Measurements from ENCODE around the gene MTHFSD.

The MTHFSD gene

DNA sequence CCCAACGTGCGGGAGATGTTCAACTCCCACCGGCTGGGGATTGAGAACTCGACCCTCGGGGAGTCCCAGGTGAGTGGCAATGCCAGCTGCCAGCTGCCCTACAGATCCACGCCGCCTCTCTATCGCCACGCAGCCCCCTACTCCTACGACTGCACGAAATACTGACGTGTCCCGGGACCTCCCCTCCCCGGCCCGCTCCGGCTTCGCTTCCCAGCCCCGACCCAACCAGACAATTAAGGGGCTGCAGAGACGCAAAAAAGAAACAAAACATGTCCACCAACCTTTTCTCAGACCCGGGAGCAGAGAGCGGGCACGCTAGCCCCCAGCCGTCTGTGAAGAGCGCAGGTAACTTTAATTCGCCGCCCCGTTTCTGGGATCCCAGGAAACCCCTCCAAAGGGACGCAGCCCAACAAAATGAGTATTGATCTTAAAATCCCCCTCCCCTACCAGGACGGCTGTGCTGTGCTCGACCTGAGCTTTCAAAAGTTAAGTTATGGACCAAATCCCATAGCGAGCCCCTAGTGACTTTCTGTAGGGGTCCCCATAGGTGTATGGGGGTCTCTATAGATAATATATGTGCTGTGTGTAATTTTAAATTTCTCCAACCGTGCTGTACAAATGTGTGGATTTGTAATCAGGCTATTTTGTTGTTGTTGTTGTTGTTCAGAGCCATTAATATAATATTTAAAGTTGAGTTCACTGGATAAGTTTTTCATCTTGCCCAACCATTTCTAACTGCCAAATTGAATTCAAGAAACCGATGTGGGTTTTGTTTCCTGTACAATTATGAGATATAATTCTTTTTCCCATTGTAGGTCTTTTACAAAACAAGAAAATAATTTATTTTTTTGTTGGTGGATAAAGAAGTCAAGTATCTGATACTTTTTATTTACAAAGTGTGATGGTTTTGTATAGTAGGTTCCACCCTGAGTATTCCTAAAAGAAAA, 13.9 kb upstream of the MTHFSD start:
- no peak for DNase-seq

DNA sequence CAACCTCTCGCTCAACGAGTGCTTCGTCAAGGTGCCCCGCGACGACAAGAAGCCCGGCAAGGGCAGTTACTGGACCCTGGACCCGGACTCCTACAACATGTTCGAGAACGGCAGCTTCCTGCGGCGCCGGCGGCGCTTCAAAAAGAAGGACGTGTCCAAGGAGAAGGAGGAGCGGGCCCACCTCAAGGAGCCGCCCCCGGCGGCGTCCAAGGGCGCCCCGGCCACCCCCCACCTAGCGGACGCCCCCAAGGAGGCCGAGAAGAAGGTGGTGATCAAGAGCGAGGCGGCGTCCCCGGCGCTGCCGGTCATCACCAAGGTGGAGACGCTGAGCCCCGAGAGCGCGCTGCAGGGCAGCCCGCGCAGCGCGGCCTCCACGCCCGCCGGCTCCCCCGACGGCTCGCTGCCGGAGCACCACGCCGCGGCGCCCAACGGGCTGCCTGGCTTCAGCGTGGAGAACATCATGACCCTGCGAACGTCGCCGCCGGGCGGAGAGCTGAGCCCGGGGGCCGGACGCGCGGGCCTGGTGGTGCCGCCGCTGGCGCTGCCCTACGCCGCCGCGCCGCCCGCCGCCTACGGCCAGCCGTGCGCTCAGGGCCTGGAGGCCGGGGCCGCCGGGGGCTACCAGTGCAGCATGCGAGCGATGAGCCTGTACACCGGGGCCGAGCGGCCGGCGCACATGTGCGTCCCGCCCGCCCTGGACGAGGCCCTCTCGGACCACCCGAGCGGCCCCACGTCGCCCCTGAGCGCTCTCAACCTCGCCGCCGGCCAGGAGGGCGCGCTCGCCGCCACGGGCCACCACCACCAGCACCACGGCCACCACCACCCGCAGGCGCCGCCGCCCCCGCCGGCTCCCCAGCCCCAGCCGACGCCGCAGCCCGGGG, 12.9 kb upstream of the MTHFSD start:
- no peak for DNase-seq

DNA sequence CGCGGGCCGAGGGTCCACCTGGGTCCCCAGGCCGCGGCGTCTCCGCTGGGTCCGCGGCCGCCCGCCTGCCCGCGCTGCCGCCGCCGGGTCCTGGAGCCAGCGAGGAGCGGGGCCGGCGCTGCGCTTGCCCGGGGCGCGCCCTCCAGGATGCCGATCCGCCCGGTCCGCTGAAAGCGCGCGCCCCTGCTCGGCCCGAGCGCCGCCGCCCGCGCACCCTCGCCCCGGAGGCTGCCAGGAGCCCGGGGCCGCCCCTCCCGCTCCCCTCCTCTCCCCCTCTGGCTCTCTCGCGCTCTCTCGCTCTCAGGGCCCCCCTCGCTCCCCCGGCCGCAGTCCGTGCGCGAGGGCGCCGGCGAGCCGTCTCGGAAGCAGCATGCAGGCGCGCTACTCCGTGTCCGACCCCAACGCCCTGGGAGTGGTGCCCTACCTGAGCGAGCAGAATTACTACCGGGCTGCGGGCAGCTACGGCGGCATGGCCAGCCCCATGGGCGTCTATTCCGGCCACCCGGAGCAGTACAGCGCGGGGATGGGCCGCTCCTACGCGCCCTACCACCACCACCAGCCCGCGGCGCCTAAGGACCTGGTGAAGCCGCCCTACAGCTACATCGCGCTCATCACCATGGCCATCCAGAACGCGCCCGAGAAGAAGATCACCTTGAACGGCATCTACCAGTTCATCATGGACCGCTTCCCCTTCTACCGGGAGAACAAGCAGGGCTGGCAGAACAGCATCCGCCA, 12.1 kb upstream of the MTHFSD start:
- DNase-seq = no peak

DNA sequence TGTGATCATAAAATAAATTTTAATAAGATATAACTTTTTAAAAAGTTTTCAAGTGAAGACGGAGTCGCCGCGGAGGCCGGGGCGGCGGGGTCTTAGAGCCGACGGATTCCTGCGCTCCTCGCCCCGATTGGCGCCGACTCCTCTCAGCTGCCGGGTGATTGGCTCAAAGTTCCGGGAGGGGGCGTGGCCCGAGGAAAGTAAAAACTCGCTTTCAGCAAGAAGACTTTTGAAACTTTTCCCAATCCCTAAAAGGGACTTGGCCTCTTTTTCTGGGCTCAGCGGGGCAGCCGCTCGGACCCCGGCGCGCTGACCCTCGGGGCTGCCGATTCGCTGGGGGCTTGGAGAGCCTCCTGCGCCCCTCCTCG, 11.5 kb upstream of the MTHFSD start, which contains the start of gene FOXC2:
FOXC2 (plus strand) TSS at position 229 of the 365 bp plus-strand sequence. CDS start 507 bp downstream, outside the sequence.
- no peak for DNase-seq

DNA sequence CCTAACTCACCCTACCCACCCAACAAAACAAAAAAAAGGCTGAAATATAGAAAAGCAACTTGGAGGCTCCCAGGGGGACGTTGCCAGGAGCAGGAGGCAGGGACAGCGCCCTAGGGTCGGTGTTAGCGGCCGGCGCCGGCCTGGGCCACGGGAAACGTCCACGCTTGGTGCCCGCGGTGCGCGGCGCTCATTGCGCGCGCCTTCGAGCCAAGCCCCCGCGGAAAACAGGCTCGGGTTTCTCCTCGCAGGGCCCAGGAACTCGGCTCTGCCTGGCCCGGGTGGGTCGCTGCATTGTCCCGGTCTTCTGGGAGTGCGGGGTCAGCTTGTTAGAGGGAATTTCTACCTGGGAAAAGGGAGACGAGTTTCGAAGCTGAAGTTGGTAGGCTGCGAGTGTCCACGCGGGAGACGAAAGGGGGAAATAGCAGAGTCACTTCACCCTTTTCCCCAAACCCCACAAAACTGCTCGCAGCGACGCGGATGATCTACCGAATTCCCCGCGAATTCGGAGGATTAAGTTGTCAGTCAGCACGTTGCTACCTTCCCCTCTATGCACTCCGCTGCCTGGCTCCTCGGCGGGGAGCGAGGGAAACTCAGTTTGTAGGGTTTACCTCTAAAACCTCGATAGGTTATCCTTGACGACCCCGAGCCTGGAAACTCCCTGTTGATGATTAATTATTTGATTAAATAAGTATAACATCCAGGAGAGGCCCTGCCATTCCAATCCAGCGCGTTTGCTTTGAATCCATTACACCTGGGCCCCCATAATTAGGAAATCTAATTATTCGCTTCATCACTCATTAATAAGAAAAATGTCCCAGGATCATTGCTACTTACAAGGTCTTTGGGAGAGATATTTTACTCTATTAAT, 10.8 kb upstream of the MTHFSD start:
- DNase-seq = no peak

DNA sequence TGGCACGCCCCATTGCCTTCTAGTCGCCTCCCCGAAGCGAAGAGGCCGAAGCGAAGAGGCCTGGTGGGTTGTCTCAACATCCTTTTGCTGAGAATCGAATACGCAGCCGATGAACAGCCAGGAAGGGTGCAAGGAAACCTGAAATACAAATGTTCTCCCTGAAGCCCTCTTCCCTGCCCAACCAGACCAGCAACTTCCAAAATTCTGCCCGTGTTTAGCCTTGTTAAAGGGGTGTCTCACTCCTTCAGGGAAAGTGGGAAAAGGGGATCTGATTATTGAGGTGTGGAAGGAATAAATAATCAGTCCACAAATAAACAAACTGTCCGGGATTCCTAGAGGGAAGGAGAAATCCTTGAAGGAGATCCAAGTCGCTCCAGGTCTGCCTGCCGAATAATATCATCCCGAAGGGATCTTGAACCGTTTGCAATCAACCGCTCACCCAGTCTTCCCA, 10.2 kb upstream of the MTHFSD start:
- DNase-seq = no peak

DNA sequence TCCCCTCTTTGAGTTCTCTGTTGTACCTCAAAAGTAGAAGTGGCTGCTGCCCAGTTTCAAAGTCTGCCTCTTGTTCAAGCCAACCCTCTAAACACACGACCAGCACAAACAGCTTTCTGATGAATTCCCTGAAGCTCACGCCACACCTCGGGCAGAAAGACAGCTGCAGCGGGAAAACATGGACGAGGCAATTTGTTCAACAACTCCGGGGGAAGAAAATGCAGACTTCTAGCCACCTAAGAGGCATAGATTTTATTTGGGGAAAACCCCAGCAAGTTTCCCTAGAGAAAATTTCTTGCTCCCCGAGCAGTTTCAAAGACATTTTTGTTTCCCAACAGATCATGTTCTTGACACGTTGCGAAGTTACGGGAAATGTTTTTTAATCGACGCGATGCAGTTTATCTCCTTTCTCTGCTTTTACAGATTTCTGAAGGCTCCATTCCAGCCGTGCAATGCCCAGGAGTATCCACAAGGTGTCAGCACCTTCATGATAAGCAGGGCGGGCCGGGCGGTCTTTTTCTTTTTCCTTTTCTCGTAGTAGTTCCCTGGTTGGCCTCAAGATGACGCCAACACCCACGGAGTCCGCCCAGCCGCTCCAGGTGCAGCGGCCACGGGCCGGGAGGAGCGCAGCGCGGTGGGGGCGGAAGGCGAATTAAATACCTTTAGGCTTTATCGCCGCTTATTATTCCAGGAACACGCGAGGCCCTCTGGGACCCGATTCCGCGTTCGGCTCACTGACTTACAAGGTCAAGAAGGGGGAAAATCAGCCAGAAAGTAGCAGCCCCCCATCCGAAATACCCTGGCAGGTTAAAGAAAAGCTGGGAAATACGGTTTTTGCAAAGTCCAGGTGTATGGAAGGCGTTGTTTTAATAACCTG, 8.7 kb upstream of the MTHFSD start:
- DNase-seq = peak; percentile 6 to 16

DNA sequence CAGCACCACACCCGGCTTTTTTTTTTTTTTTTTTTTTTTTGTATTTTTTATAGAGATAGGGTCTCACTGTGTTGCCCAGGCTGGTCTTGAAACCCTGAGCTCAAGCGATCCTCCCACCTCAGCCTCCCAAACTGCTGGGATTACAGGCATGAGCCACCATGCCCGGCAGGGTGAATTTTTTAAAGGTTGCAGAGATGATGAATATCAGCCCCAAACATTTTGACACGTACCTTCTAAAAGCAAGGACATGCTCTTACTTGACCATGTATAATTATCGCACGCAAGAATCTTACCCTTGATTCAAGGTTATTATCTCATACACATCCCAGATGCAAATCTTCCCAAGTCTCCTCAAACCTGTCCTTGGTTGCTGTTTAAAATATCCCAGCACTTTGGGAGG, 7.3 kb upstream of the MTHFSD start:
- DNase-seq = no peak

DNA sequence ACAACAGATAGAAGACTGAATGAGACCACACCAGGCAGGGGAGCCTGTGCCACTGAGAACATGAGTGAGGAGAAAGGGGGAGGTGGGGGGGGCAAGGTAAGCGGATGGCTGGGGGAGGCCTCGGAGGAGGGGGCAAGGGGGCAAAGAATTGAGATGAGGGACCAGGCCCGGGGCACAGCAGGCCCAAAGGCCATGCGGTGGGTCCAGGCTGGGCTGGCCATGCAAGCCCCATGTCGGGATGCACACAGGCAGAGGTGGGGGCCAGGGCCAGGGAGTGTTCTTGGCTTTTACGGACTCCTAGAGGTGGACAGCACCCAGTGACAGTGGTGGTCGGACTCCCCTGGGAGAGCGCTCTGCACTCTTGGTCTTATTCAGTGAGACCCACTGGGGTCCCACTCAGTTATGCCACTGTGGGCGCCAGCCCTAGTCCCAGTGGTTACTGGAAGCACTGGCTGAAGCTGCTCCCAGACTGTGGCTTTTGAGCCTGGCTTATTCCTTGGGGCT, 4.8 kb upstream of the MTHFSD start:
- DNase-seq = no peak

DNA sequence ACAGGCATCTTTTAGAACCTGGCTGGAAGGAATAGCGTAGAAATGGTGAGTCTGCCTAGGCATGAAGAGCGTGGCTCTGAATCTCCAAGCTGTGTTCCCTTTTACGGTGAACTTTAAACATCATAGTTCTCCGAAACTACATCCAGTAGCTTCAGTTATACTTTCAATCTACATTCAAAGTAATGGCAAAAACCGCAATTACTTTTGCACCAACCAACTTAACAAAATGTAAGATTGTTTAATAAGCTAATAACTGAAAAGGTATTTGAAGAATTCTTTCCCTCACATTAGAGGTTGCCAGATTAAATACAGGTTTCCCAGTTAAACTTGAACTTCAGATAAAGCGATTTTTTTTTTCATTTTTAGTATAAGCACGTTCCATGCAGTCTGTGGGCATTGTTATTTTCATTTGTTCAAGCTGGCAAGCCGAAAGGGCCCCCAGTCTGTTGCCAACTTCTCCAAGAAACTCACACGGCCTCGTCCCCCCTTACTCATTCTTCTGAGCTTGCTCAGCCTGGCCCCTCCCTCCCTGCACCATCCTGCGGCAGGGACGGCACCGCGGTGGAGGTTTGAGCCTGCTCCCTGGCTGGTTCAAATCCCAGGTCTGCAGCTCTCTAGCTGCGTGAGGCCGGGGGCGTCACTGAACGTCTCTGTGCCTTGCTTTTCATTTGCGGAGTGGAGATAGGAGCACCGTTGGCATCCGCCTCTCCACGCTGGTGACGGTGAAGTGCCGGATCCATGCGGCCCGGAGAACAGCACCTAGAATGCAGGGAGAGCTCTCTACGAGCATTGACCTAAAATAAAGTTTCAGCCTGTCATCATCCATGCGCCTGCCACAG, 3.5 kb upstream of the MTHFSD start:
- no peak for DNase-seq

DNA sequence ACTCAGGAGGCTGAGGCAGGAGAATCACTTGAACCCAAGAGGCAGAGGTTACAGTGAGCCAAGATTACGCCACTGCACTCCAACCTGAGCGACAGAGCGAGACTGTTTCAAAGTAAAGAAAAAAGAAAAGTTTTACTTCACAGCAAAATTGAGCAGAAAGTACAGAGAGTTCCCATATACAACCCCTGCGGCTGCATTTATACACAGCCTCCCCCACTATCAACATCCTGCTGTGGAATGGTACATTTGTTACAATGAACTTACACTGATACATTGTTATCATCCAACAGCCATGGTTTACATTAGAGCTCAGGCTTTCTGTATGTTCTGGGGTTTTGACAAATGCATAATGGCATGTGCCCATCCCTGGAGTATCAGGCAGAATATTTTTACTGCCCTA, 2.6 kb upstream of the MTHFSD start:
- no peak for DNase-seq

DNA sequence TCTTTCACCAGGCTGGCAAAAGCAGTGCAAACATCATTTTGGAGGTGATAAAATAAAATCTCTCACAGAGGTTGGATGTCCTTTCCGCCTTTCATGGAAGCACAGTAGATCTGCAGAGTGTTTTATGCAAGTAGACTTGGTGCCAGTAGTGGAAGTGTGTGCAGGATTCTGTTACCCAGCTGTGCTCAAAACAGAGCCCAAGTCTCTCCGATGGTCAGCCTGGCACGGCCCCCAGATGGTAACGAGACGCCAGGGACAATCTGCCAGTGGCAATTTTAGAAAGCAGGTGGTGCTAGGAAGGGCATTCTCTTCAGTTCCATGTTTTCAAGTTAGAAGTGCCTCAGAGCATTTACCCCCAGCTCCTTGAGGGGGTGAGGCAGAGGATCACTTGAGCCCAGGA, 1.5 kb upstream of the MTHFSD start:
- DNase-seq = no peak

DNA sequence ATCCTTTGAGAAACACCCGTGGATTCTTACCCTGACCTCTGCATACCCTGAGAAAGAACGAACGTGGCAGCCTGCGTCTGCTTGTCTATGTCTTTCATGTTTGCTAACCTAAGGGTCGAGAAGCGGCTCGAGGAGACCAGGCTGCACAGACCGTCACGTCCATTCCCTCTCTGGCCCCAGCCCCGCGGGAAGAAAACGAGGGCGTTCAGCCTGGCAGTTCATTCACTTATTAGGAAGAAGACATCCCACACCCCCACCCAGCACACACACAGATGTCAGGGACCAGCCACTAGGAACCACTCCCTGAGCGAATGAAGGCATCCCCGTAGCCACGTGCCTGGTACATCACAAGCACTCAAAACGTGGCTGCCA, 655 bp upstream of the MTHFSD start:
- no peak for DNase-seq

DNA sequence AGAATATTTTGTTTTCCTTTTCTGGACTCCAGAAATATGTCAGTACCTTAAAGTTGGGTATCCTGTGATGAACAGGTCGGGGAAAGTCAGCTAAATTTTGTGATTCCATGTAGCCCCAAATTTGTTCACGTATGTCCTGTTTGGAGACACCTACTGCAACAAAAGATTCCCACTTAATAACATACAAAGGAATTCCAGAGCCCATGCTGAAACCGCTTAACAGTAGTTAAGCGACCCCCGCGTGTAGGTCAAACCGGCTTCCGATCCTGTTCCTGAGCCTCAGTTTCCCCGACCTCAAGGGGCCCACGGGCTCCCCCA, 477 bp downstream of the MTHFSD start:
- DNase-seq = no peak

DNA sequence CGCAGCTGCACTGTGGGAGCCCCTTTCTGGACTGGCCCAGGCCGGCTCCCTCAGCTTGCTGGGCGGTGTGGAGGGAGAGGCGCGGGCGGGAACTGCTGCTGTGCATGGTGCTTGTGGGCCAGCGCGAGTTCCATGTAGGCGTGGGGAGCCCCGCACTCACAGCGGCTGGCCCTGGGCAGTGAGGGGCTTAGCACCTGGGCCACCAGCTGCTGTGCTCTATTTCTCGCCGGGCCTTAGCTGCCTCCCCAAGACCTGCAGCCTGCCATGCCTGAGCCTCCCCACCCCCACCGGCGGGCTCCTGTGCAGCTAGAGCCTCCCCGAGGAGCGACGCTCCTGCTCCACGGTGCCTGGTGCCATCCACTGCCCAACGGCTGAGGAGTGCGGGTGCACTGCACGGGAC, 1.7 kb downstream of the MTHFSD start:
- DNase-seq = no peak

DNA sequence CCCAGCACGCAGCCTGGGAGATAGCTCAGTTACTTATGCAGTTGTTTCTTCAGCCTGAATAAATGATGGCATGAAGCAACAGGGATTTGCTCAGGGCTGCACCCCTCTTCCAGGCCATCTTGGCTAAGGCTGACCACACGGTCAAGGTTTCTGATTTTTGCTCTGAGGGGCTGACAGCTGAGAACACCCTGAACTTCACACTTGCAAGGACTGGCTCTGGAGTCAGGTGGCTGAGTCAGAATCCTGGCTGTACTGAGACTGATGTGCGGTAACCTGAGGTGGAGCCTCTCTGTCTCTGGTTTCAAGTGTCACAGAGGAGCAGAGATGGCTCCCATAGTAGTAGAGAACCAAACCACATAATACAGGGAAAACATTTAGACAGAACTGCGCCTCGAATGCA, 4.8 kb downstream of the MTHFSD start:
- DNase-seq = no peak

DNA sequence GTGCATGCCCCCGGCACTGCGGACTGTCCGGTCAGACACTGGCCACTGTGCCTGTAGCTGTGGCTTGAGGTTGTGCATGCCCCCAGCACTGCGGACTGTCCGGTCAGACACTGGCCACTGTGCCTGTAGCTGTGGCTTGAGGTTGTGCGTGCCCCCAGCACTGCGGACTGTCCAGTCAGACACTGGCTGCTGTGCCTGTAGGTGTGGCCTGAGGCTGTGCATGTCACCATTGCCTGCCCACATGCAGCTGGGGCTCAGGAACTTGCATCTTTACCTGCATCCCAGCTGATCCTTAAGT, 5.2 kb downstream of the MTHFSD start:
- DNase-seq = no peak

DNA sequence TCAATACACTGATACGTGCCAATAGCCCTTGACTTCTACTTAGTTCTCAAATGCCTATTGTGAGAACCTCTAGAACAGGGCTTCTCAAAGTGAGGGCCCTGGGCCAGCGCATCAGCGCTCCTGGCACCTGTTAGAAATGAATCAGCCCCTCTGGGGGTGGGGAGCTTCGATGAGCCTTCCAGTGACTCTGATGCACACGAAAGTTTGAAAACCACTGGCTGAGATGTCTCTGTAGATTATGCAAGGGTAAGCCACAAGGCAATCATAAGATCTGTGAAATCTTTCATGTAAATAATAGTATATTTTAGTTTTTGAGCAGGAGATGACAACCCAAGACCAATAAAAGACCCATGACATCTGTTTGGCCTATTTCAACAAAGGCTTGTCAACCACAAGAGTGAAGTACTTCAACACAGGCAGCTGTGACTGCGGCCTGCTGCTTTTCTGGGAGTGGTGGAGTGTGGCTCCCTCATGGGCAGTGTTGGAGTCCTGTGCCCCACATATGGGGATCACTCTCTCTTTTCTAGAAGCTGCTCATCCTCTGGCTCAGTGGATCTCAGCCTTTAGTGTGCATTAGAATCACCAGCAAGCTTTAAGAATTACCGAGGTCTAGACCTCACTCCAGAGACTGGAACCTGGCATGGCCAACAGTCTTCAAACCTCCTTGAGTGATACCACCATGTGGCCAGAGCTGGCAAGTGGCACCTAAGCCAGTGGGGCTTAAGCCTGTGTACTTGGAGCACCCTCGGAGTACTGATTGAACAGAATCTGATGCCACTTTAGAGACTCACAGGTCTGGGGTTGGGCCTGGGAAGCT, 5.8 kb downstream of the MTHFSD start:
- no peak for DNase-seq

DNA sequence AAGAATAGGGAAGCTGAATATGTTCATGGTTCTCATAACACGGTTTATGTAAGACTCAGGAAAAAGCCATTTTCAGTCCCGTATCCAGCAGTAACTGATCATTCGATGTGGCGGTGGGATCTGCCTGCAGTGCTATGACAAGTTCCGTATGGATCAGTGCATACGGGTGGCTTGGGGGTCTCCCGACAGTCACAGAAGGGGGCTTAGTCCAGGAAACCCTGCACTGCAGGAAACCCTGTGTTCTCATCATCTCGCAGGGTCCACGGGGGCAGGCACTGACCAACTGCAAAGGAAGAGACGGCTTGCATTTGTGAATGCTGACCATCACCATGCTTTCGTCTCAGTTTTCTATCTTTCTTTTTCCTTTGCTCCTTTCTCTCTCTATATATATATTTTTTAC, 7.7 kb downstream of the MTHFSD start:
- DNase-seq = no peak
